Hepatocyte (in vitro differentiated cells): ENCODE measurements around the gene VSTM2L. TPM values are rescaled to one million over a fixed set of nuclear protein-coding genes. Genes with fewer than 3 reads are reported as not detected.
A peak's percentile ranks its signal among the peaks of the same experiment; 100 is the strongest.

Experiments used
- DNase-seq: peaks from one replicate; pipeline ENCODE4 v3.0.0-alpha.2; 2016; ENCODE audit warnings: low spot score
- H2AFZ ChIP-seq: fragments of 200-600 bp; sonication (generic); 2 replicates; pipeline ENCODE4 v1.6.0; 2016; ENCODE audit warnings: antibody characterized with exemption, mild to moderate bottlenecking
- H3K27ac ChIP-seq: fragments of 200-600 bp; sonication (generic); 2 replicates; pipeline ENCODE4 v1.5.1; 2016; ENCODE audit warnings: mild to moderate bottlenecking
- H3K27me3 ChIP-seq: fragments of 200-600 bp; sonication (generic); 2 replicates; pipeline ENCODE4 v1.6.1; 2016
- H3K36me3 ChIP-seq: fragments of 200-600 bp; sonication (generic); replicated peaks from 2 replicates; pipeline ENCODE4 v1.5.1; 2016; ENCODE audit warnings: low read depth; ENCODE audit not compliant: insufficient read depth
- H3K4me1 ChIP-seq: fragments of 200-600 bp; sonication (generic); 2 replicates; pipeline ENCODE4 v1.5.1; 2016; ENCODE audit warnings: mild to moderate bottlenecking, moderate library complexity; ENCODE audit not compliant: insufficient read depth
- H3K4me2 ChIP-seq: fragments of 200-600 bp; sonication (generic); 2 replicates; pipeline ENCODE4 v1.6.0; 2016
- H3K4me3 ChIP-seq: fragments of 200-600 bp; sonication (generic); 2 replicates; pipeline ENCODE4 v1.5.1; 2016; ENCODE audit warnings: mild to moderate bottlenecking
- H3K79me2 ChIP-seq: fragments of 200-600 bp; sonication (generic); 2 replicates; pipeline ENCODE4 v1.6.0; 2017; ENCODE audit warnings: mild to moderate bottlenecking
- H3K9me2 ChIP-seq: fragments of 200-600 bp; sonication (generic); replicated peaks from 2 replicates; pipeline ENCODE4 v1.6.0; 2017; ENCODE audit warnings: mild to moderate bottlenecking; ENCODE audit not compliant: insufficient read depth
- H3K9me3 ChIP-seq: fragments of 200-600 bp; sonication (generic); 2 replicates; pipeline ENCODE4 v1.5.1; 2016; ENCODE audit warnings: low read depth, mild to moderate bottlenecking
- H4K20me1 ChIP-seq: fragments of 200-600 bp; sonication (generic); 2 replicates; pipeline ENCODE4 v1.6.0; 2016; ENCODE audit warnings: mild to moderate bottlenecking; ENCODE audit not compliant: insufficient read depth, poor library complexity, severe bottlenecking
- EZH2 ChIP-seq: fragments of 200-600 bp; sonication (generic); IDR thresholded peaks from 2 replicates; pipeline ENCODE4 v1.6.1; 2016; ENCODE audit warnings: antibody characterized with exemption, mild to moderate bottlenecking, borderline replicate concordance
- EZH2phosphoT487 ChIP-seq: fragments of 200-600 bp; sonication (generic); IDR thresholded peaks from one replicate; pipeline ENCODE4 v1.6.1; 2018; ENCODE audit warnings: antibody characterized with exemption, mild to moderate bottlenecking, low read depth, moderate library complexity; ENCODE audit not compliant: unreplicated experiment, severe bottlenecking
- WGBS: methylation state at CpG from one replicate; pipeline ENCODE4 v1.1.6; 2016; ENCODE audit warnings: low lambda C conversion rate; ENCODE audit errors: missing lambda C conversion rate; 5-methylcytosine and 5-hydroxymethylcytosine counted together
- polyA plus RNA-seq: library from polyadenylated mRNA; unstranded; fragments of >200 nt; fragmentation: Nextera tagmentation; extraction: Ambion mirVana; gene quantifications from 2 replicates; pipeline ENCODE4 v1.2.1, GENCODE V29; 2016
- total RNA-seq: library from RNA; depleted of rRNA; stranded (reverse); fragments of >200 nt; gene quantifications from 2 replicates; pipeline ENCODE4 v1.2.3, GENCODE V29; 2014
- TF ChIP-seq, protein P1 (sequence below): fragments of 200-600 bp; sonication (generic); IDR thresholded peaks from 2 replicates; pipeline ENCODE4 v1.5.1; 2016; ENCODE audit warnings: antibody characterized with exemption, mild to moderate bottlenecking; ENCODE audit not compliant: poor library complexity

Gene VSTM2L
- total and polyA plus RNA-seq, 2 experiments from 2014 or later: 2.5 to 3.7 TPM

DNA sequence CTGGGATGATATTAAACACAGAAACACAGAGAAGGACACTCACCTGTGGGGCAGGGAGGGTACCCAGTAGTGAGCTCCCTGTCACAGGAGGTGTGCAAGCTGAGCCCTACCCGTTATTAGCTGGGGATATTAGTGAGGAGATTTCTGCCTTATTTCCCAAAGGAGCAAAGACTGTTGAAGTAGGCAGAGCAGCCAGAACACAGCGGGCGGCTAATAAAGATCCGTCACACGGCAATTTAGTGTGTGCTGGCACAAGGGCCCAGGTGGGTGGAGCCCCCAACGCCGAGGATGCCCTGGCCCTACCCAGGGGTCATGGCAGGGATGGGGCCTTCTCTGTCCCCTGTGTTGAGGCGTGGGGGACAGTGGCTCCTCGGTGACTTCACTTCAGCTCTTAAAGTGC lies 8.3 kb downstream of the VSTM2L start:
- Histone ChIP-seq H3K4me1 (peaks cover 21% of the 10 kb centered on the region), H3K27ac (no peak overlapping the region), H3K4me2 (no peak overlapping the region), H3K27me3 (peaks cover 28% of the 10 kb centered on the region), H3K9me3 (no peaks in the 10 kb centered on the region), H3K4me3 (no peak overlapping the region), H3K79me2 (no peaks in the 10 kb centered on the region), H4K20me1 (no peaks in the 10 kb centered on the region), H2AFZ (no peak overlapping the region), H3K36me3 (no peaks in the 10 kb centered on the region), H3K9me2 (no peaks in the 10 kb centered on the region)
- TF ChIP-seq EZH2 (no peak), EZH2phosphoT487 (no peak)
- TF ChIP-seq, protein P1, sequence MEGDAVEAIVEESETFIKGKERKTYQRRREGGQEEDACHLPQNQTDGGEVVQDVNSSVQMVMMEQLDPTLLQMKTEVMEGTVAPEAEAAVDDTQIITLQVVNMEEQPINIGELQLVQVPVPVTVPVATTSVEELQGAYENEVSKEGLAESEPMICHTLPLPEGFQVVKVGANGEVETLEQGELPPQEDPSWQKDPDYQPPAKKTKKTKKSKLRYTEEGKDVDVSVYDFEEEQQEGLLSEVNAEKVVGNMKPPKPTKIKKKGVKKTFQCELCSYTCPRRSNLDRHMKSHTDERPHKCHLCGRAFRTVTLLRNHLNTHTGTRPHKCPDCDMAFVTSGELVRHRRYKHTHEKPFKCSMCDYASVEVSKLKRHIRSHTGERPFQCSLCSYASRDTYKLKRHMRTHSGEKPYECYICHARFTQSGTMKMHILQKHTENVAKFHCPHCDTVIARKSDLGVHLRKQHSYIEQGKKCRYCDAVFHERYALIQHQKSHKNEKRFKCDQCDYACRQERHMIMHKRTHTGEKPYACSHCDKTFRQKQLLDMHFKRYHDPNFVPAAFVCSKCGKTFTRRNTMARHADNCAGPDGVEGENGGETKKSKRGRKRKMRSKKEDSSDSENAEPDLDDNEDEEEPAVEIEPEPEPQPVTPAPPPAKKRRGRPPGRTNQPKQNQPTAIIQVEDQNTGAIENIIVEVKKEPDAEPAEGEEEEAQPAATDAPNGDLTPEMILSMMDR: no peak
- 78% methylated on average over 9 of the region's 9 CpGs for WGBS
- no peak for DNase-seq

DNA sequence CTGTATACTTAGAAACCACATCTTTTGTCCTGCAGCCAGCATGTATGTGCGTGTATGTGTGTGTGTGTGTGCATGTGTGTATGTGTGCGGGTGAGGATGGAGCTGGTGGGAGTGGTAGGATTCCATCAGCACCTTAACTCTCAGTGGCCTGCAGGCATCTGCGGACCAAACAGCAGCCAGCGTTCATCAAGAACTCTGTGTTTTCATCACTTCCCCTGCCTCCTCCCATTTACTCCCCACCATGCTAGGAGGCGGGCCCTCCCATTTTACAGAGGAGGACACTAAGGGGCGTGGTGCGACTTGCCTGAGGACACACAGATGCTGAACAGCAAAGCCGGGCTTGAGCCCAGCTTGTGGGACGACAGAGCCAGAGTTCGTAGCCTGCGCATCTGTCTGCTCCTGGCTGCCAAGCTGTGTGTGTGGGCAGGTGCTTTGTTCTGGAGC lies 8.9 kb downstream of the VSTM2L start:
- H2AFZ ChIP-seq: no peak overlapping the region
- no peak overlapping the region for H3K4me2 ChIP-seq

DNA sequence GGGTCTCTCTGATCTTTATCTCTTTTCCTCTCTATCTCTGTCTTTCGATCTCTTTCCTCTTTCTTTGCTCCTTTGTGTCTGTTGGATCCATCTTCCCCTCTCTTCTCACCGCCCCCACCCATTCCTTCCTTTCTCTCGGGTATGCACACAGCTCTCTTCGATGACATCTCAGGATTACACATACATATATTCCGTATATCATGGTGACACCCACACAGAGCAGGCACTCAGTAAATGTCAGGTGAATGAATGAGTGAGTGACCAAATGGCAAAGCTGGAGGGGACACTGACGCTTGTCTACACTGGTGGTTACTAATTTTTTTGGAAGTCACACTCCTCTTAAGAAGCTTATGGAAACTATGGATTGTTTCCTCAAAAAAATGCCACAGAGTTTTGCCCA lies 9.9 kb downstream of the VSTM2L start:
- no peaks in the 10 kb centered on the region for H3K9me2 ChIP-seq
- no peaks in the 10 kb centered on the region for H3K36me3 ChIP-seq
- 75% methylated on average over 6 of the region's 6 CpGs for WGBS
- H2AFZ ChIP-seq: no peak overlapping the region
- H3K79me2 ChIP-seq: no peaks in the 10 kb centered on the region
- no peak overlapping the region for H3K4me3 ChIP-seq
- peaks cover 36% of the 10 kb centered on the region for H3K27me3 ChIP-seq
- H3K27ac ChIP-seq: no peak overlapping the region
- TF ChIP-seq, protein P1: no peak
- TF ChIP-seq EZH2: no peak
- TF ChIP-seq EZH2phosphoT487: no peak
- H3K9me3 ChIP-seq: no peaks in the 10 kb centered on the region
- no peak overlapping the region for H3K4me2 ChIP-seq
- H3K4me1 ChIP-seq: peaks cover 22% of the 10 kb centered on the region
- DNase-seq: no peak
- no peaks in the 10 kb centered on the region for H4K20me1 ChIP-seq

More for the DNA sequence above, 8.9 kb downstream of the VSTM2L start:
- 25% methylated on average over 11 of the region's 11 CpGs for WGBS
- peak; percentile 64 for DNase-seq
- no peaks in the 10 kb centered on the region for H3K79me2 ChIP-seq
- no peaks in the 10 kb centered on the region for H3K9me3 ChIP-seq
- no peaks in the 10 kb centered on the region for H3K36me3 ChIP-seq
- peaks cover 29% of the 10 kb centered on the region for H3K27me3 ChIP-seq
- TF ChIP-seq EZH2phosphoT487: no peak
- TF ChIP-seq, protein P1: no peak
- TF ChIP-seq EZH2: no peak
- no peaks in the 10 kb centered on the region for H3K9me2 ChIP-seq
- H3K27ac ChIP-seq: no peak overlapping the region
- H4K20me1 ChIP-seq: no peaks in the 10 kb centered on the region
- H3K4me3 ChIP-seq: no peak overlapping the region
- H3K4me1 ChIP-seq: peaks cover 22% of the 10 kb centered on the region
